K562 (cell line): ENCODE results near the gene MYL12A. TPM values are rescaled to one million over a fixed set of nuclear protein-coding genes. Genes with fewer than 3 reads are reported as not detected.

ENCODE experiments used
- ATF7 ChIP-seq: fragments of 450-650 bp; IDR thresholded peaks from 2 replicates; pipeline ENCODE4 v1.7.1; 2014; ENCODE audit warnings: mild to moderate bottlenecking, moderate library complexity
- HMGN3 ChIP-seq: IDR thresholded peaks from 2 replicates; pipeline ENCODE4 v1.6.1; 2011; ENCODE audit warnings: borderline replicate concordance, low read depth, mild to moderate bottlenecking, mixed read lengths, low read length; ENCODE audit not compliant: insufficient read length; ENCODE audit errors: extremely low read depth
- MAFK ChIP-seq: IDR thresholded peaks from 2 replicates; pipeline ENCODE4 v1.6.1; 2011; ENCODE audit warnings: low read length, improper control_type of control experiment
- MEIS2 ChIP-seq: fragments of 450-650 bp; IDR thresholded peaks from 2 replicates; pipeline ENCODE4 v1.6.1; 2014; ENCODE audit warnings: mild to moderate bottlenecking; ENCODE audit not compliant: partially characterized antibody
- NR4A1 ChIP-seq, 2 experiments: fragments of 250-450 bp in 1 of 2; fragments of 450-650 bp in 1 of 2; sonication (Bioruptor Pico) in 1 of 2; IDR thresholded peaks; 2 replicates each; pipeline versions ENCODE4 v1.4.0 to v1.6.1; 2016 to 2020; ENCODE audit warnings: mild to moderate bottlenecking in 2 of 2, missing compliant biosample characterization in 1 of 2, missing genetic modification characterization in 1 of 2, moderate library complexity in 1 of 2
- SIN3A ChIP-seq, 2 experiments: fragments of 150-350 bp in 1 of 2; IDR thresholded peaks; 2 replicates each; pipeline ENCODE4 v1.6.1; 2011 to 2016; ENCODE audit warnings: borderline replicate concordance in 2 of 2, low read depth in 2 of 2, low read length in 2 of 2, mild to moderate bottlenecking in 2 of 2, moderate library complexity in 2 of 2; ENCODE audit not compliant: control insufficient read depth in 1 of 2
- SMAD1 ChIP-seq: fragments of 150-350 bp; IDR thresholded peaks from 2 replicates; pipeline ENCODE4 v1.6.1; 2014; ENCODE audit warnings: low read length, low read depth; ENCODE audit not compliant: partially characterized antibody
- U2AF1 ChIP-seq: fragments of 200-400 bp; formaldehyde crosslinking; optimal IDR thresholded peaks from 2 replicates; pipeline ENCODE3; 2017; ENCODE audit warnings: mild to moderate bottlenecking, low read depth, low read length, moderate library complexity
- ZNF146 ChIP-seq: IDR thresholded peaks from one replicate; pipeline ENCODE4 v1.6.1; 2018; ENCODE audit warnings: missing compliant biosample characterization; ENCODE audit not compliant: unreplicated experiment
- ZNF431 ChIP-seq: sonication (generic); formaldehyde crosslinking; IDR thresholded peaks from 2 replicates; pipeline ENCODE4 v1.8.0; 2022; ENCODE audit warnings: mild to moderate bottlenecking, missing genetic modification reagents
- polyA plus RNA-seq, 8 experiments: library from polyadenylated mRNA; depleted of rRNA in 4 of 8; stranded (reverse) in 5 of 8; unstranded in 3 of 8; fragments of >200 nt; fragmentation: Nextera tagmentation in 2 of 8; fragmentation: Illumina TruSeq in 1 of 8; extraction: Ambion mirVana in 2 of 8; extraction: Trizol in 1 of 8; gene quantifications; 2 replicates each; pipeline versions ENCODE4 v1.2.1 to v1.2.3, GENCODE V29; 2011 to 2014; ENCODE audit warnings: inconsistent platforms in 1 of 8, missing spikeins in 1 of 8
- total RNA-seq, 7 experiments: library from RNA; depleted of rRNA in 6 of 7; stranded (reverse); fragments of >200 nt in 6 of 7; fragmentation: Illumina TruSeq in 2 of 7; extraction: Trizol in 2 of 7; gene quantifications; 2 replicates each; pipeline versions ENCODE4 v1.2.1 to v1.2.3, GENCODE V29; 2011 to 2021; ENCODE audit warnings: low replicate concordance in 1 of 7
- TF ChIP-seq, protein P1 (sequence below), 3 experiments: IDR thresholded peaks in 2 of 3; conservative IDR thresholded peaks in 1 of 3; 2 replicates each; pipeline ENCODE4 v1.5.1; 2011 to 2012; ENCODE audit warnings: low read length in 3 of 3, mild to moderate bottlenecking in 3 of 3, control low read depth in 2 of 3, improper control_type of control experiment in 1 of 3, inconsistent platforms in 1 of 3, low read depth in 1 of 3, mixed read lengths in 1 of 3, moderate library complexity in 1 of 3; ENCODE audit not compliant: insufficient read depth in 2 of 3
- TF ChIP-seq, protein P2 (sequence below): fragments of 450-650 bp; formaldehyde crosslinking; IDR thresholded peaks from 2 replicates; pipeline ENCODE4 v1.4.0; 2020; ENCODE audit warnings: mild to moderate bottlenecking, moderate library complexity
- TF ChIP-seq, protein P3 (sequence below): fragments of 200-800 bp; sonication (Bioruptor generic); IDR thresholded peaks from 2 replicates; pipeline ENCODE4 v1.6.1; 2017; ENCODE audit warnings: missing genetic modification characterization, missing compliant biosample characterization
- TF ChIP-seq, protein P4 (sequence below), 3 experiments: fragments of 200-800 bp in 1 of 3; sonication (Bioruptor generic) in 1 of 3; sonication (generic) in 1 of 3; formaldehyde crosslinking in 1 of 3; IDR thresholded peaks; 2 replicates each; pipeline versions ENCODE4 v1.6.1 to v1.8.0; 2016 to 2022; ENCODE audit warnings: mild to moderate bottlenecking in 2 of 3, missing compliant biosample characterization in 2 of 3, missing genetic modification characterization in 2 of 3, missing genetic modification reagents in 1 of 3
- TF ChIP-seq, protein P5 (sequence below), 2 experiments: IDR thresholded peaks; 2 replicates each; pipeline ENCODE4 v1.6.1; 2012; ENCODE audit warnings: improper control_type of control experiment in 2 of 2, low read depth in 2 of 2, low read length in 2 of 2, borderline replicate concordance in 1 of 2

MYL12A gene
- total and polyA plus RNA-seq, 9 of the 15 experiments (the other 6 are each of a cell fraction or from before 2014, with no cell fraction given) = 308 to 1,031 (median 559) TPM

DNA sequence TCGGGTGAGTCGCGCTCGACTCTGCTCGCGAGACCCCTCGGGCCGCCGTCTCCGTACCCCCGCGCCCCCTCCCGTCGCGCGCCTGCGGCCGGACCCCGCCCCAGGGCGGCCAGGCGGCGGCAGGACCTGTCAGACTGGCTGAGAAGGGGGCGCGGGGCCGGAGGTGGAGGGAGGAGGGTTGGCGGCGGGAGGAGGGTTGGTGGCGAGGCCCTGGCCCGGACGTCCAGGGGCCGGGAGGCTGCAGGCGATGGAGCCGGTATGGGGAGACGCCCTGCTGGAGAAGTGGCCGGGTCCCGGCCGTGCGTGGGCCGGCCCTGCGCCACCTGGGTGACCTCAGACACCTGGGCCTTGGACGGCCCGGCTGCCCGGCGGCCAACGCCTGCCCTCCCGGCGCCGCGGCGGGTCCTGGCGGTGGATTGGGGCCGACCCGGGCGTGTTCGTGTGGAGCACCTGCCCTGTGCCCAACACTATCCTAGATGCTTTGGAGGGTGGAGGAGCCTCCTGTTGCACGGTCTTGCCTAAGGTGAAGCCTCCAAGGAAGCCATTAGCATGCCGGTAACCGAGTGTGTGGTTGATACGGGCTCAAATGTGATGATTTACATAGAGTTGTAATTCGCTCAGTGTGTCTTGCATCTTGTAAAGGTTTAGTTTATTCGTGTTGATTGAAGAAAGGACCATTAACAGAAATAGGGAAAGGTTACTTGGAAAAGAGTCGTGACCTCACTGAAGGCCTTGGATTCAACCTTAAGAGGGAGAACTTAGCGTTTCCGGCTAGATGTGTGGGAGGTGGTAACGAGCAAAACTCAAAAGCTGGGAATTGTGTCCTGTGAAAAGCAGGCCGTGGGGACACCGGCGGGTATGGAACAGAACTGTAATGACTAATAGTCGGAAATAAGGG is 14.9 kb downstream of the MYL12A start (continued):
- TF ChIP-seq, protein P1, sequence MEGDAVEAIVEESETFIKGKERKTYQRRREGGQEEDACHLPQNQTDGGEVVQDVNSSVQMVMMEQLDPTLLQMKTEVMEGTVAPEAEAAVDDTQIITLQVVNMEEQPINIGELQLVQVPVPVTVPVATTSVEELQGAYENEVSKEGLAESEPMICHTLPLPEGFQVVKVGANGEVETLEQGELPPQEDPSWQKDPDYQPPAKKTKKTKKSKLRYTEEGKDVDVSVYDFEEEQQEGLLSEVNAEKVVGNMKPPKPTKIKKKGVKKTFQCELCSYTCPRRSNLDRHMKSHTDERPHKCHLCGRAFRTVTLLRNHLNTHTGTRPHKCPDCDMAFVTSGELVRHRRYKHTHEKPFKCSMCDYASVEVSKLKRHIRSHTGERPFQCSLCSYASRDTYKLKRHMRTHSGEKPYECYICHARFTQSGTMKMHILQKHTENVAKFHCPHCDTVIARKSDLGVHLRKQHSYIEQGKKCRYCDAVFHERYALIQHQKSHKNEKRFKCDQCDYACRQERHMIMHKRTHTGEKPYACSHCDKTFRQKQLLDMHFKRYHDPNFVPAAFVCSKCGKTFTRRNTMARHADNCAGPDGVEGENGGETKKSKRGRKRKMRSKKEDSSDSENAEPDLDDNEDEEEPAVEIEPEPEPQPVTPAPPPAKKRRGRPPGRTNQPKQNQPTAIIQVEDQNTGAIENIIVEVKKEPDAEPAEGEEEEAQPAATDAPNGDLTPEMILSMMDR (IDR thresholded peaks at IDR 0.05 in 2 of 3, conservative IDR thresholded peaks at IDR 0.05 in 1 of 3; ENCODE audit: insufficient read depth in 2 of 3, low read depth in 1 of 3, low read length in 3 of 3) = 0 out of 6 replicates have a peak, but pooled peaks of 1 of the 3 experiments have one; percentile 2
- no peak for TF ChIP-seq ATF7
- peak; percentile 5 for TF ChIP-seq MEIS2
- peak; percentile 7 for TF ChIP-seq ZNF146 (CRISPR knock-in tag)
- TF ChIP-seq, protein P2, sequence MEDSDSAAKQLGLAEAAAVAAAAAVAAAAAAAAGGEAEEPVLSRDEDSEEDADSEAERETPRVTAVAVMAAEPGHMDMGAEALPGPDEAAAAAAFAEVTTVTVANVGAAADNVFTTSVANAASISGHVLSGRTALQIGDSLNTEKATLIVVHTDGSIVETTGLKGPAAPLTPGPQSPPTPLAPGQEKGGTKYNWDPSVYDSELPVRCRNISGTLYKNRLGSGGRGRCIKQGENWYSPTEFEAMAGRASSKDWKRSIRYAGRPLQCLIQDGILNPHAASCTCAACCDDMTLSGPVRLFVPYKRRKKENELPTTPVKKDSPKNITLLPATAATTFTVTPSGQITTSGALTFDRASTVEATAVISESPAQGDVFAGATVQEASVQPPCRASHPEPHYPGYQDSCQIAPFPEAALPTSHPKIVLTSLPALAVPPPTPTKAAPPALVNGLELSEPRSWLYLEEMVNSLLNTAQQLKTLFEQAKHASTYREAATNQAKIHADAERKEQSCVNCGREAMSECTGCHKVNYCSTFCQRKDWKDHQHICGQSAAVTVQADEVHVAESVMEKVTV = no peak
- no peak for TF ChIP-seq NR4A1 (CRISPR knock-in tag; IDR thresholded peaks at IDR 0.05)
- no peak for TF ChIP-seq NR4A1 (tag; IDR thresholded peaks at IDR 0.05)
- TF ChIP-seq, protein P3, sequence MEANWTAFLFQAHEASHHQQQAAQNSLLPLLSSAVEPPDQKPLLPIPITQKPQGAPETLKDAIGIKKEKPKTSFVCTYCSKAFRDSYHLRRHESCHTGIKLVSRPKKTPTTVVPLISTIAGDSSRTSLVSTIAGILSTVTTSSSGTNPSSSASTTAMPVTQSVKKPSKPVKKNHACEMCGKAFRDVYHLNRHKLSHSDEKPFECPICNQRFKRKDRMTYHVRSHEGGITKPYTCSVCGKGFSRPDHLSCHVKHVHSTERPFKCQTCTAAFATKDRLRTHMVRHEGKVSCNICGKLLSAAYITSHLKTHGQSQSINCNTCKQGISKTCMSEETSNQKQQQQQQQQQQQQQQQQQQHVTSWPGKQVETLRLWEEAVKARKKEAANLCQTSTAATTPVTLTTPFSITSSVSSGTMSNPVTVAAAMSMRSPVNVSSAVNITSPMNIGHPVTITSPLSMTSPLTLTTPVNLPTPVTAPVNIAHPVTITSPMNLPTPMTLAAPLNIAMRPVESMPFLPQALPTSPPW (CRISPR knock-in tag) = peak; percentile 76
- TF ChIP-seq ZNF431 = peak; percentile 75
- TF ChIP-seq U2AF1 = peak; percentile 59
- TF ChIP-seq SMAD1 = peak; percentile 21
- TF ChIP-seq MAFK = no peak
- TF ChIP-seq, protein P4, sequence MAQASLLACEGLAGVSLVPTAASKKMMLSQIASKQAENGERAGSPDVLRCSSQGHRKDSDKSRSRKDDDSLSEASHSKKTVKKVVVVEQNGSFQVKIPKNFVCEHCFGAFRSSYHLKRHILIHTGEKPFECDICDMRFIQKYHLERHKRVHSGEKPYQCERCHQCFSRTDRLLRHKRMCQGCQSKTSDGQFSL (CRISPR knock-in tag; IDR thresholded peaks at IDR 0.05) = peak; percentile 26; the same call in 1 of the 2 replicates
- TF ChIP-seq, protein P4 (tag; IDR thresholded peaks at IDR 0.05) = no peak
- no peak for TF ChIP-seq HMGN3
- TF ChIP-seq SIN3A (IDR thresholded peaks at IDR 0.05; ENCODE audit: borderline replicate concordance in 2 of 2, control insufficient read depth in 1 of 2, low read depth in 2 of 2, low read length in 2 of 2) = peak; percentile 14 to 59; a peak in 2 of 4 replicates
- TF ChIP-seq, protein P5, sequence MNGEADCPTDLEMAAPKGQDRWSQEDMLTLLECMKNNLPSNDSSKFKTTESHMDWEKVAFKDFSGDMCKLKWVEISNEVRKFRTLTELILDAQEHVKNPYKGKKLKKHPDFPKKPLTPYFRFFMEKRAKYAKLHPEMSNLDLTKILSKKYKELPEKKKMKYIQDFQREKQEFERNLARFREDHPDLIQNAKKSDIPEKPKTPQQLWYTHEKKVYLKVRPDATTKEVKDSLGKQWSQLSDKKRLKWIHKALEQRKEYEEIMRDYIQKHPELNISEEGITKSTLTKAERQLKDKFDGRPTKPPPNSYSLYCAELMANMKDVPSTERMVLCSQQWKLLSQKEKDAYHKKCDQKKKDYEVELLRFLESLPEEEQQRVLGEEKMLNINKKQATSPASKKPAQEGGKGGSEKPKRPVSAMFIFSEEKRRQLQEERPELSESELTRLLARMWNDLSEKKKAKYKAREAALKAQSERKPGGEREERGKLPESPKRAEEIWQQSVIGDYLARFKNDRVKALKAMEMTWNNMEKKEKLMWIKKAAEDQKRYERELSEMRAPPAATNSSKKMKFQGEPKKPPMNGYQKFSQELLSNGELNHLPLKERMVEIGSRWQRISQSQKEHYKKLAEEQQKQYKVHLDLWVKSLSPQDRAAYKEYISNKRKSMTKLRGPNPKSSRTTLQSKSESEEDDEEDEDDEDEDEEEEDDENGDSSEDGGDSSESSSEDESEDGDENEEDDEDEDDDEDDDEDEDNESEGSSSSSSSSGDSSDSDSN (IDR thresholded peaks at IDR 0.05; ENCODE audit: borderline replicate concordance in 1 of 2, low read depth in 2 of 2, low read length in 2 of 2) = peak in 1 of 2 experiments; percentile 66; a peak in 1 of 4 replicates
